Body of pancreas (tissue), 4 donors: ENCODE data around the gene TPD52L2.

ENCODE experiments used
- POLR2A ChIP-seq, 3 donors: fragments of 450-650 bp; IDR thresholded peaks; one replicate each; pipeline ENCODE4 v1.6.1; 2016; ENCODE audit warnings: antibody characterized with exemption in 3 of 3, mild to moderate bottlenecking in 2 of 3
- TF ChIP-seq, protein P1 (sequence below), 7 experiments: fragments of 450-650 bp in 4 of 7; fragments of 200-600 bp in 3 of 7; sonication (generic) in 3 of 7; IDR thresholded peaks; one replicate each; pipeline ENCODE4 v1.5.1; 2016 to 2019; ENCODE audit warnings: antibody characterized with exemption in 7 of 7

- no peak for TF ChIP-seq POLR2A (IDR thresholded peaks at IDR 0.05)
- TF ChIP-seq, protein P1, sequence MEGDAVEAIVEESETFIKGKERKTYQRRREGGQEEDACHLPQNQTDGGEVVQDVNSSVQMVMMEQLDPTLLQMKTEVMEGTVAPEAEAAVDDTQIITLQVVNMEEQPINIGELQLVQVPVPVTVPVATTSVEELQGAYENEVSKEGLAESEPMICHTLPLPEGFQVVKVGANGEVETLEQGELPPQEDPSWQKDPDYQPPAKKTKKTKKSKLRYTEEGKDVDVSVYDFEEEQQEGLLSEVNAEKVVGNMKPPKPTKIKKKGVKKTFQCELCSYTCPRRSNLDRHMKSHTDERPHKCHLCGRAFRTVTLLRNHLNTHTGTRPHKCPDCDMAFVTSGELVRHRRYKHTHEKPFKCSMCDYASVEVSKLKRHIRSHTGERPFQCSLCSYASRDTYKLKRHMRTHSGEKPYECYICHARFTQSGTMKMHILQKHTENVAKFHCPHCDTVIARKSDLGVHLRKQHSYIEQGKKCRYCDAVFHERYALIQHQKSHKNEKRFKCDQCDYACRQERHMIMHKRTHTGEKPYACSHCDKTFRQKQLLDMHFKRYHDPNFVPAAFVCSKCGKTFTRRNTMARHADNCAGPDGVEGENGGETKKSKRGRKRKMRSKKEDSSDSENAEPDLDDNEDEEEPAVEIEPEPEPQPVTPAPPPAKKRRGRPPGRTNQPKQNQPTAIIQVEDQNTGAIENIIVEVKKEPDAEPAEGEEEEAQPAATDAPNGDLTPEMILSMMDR (IDR thresholded peaks at IDR 0.05) = no peak
Measured at GRCh38 chr20:63828951-63829350, 36.1 kb upstream of the TPD52L2 start.
